Measurements from ENCODE around the gene ITPR1. TPM values are rescaled to one million over a fixed set of nuclear protein-coding genes. Genes with fewer than 3 reads are reported as not detected.

ITPR1 gene
- total and polyA plus RNA-seq, 8 donors = 34.8 to 57.3 (median 42.0) TPM

DNA sequence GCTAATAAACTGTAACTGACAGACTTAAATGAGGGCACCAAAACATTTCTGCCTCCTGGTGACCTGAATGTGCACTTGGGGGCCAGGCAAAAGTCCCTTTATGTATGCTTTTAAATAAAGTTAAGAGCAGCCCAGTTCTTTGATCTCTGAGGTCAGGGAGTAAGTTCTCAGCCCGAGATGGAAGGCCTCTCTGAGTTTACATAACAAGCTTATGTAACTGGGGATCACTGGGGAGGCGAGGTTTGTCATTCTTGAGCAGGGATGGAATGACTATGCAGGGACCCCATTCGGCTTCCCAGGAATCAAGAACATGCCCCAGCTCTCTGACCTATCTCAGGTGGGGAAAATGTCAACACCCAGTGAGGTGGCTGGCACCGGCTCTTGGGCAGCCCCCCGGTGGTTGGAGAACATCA, 287.4 kb downstream of the ITPR1 start:
- H3K4me3 ChIP-seq = no peak overlapping the region
- no peak for ATAC-seq
- no peak for DNase-seq
- intact Hi-C loops (cut with DNase I) = no loop called here
- no peaks in the 10 kb centered on the region for H3K4me1 ChIP-seq
- no peak overlapping the region for H3K27ac ChIP-seq
- H3K27me3 ChIP-seq = no peaks in the 10 kb centered on the region
- TF ChIP-seq, protein P1, sequence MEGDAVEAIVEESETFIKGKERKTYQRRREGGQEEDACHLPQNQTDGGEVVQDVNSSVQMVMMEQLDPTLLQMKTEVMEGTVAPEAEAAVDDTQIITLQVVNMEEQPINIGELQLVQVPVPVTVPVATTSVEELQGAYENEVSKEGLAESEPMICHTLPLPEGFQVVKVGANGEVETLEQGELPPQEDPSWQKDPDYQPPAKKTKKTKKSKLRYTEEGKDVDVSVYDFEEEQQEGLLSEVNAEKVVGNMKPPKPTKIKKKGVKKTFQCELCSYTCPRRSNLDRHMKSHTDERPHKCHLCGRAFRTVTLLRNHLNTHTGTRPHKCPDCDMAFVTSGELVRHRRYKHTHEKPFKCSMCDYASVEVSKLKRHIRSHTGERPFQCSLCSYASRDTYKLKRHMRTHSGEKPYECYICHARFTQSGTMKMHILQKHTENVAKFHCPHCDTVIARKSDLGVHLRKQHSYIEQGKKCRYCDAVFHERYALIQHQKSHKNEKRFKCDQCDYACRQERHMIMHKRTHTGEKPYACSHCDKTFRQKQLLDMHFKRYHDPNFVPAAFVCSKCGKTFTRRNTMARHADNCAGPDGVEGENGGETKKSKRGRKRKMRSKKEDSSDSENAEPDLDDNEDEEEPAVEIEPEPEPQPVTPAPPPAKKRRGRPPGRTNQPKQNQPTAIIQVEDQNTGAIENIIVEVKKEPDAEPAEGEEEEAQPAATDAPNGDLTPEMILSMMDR (IDR thresholded peaks at IDR 0.05) = no peak
- peaks cover 0 to 18% of the 10 kb centered on the region in 2 donors for H3K36me3 ChIP-seq
- H3K9me3 ChIP-seq = no peaks in the 10 kb centered on the region

DNA sequence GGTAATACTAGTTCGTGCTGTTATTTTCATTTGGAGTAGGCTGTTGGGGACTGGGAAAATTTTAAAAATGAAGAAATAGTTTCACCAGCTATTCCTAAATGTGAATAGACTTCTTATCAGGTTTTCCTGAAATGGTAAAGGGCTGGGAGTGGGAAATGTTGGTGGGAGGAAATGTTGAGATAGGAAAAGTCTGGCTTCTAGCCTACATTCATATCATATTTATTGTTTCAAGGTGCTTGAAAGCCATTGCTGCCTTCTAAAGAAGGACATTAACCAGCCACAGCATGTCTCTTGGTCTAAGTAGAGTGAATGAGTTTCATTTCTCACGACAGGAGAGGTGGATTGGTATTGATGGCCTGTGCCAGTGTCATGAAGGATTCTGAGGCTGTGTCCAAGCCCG, 288.9 kb downstream of the ITPR1 start:
- TF ChIP-seq, protein P1 (IDR thresholded peaks at IDR 0.05) = no peak
- ATAC-seq (no peak), DNase-seq (no peak)
- Histone ChIP-seq H3K9me3 (no peaks in the 10 kb centered on the region), H3K27ac (no peak overlapping the region), H3K27me3 (no peaks in the 10 kb centered on the region), H3K4me1 (no peaks in the 10 kb centered on the region), H3K4me3 (no peak overlapping the region), H3K36me3 (peaks cover 0 to 18% of the 10 kb centered on the region in 2 donors)
- intact Hi-C loops (cut with DNase I) = no loop called here

DNA sequence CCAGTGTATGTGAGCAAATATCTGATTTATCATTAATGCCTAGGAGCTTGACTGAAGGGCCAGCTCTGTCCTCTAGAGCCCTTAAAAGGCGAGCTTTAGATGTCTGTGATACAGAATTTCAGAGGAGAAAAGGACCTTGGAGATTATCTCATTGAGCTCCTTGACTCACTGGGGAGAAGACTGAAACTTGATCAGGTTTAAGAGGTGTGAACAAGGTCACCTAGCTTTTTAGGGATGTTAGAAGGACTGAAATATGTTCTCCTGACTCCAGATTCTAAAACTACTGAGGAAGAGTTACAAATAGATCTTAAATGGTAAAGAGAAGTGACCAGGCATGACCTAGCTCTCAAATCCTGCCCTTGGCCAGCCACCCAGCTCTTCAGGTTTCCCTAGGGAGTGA, 292.4 kb downstream of the ITPR1 start:
- Histone ChIP-seq H3K4me1 (no peaks in the 10 kb centered on the region), H3K4me3 (no peak overlapping the region), H3K9me3 (no peaks in the 10 kb centered on the region), H3K36me3 (peaks cover 0 to 44% of the 10 kb centered on the region in 2 donors), H3K27me3 (no peaks in the 10 kb centered on the region), H3K27ac (no peak overlapping the region)
- DNase-seq = no peak
- TF ChIP-seq, protein P1 (IDR thresholded peaks at IDR 0.05) = no peak
- intact Hi-C loops (cut with DNase I) = no loop called here
- no peak for ATAC-seq

DNA sequence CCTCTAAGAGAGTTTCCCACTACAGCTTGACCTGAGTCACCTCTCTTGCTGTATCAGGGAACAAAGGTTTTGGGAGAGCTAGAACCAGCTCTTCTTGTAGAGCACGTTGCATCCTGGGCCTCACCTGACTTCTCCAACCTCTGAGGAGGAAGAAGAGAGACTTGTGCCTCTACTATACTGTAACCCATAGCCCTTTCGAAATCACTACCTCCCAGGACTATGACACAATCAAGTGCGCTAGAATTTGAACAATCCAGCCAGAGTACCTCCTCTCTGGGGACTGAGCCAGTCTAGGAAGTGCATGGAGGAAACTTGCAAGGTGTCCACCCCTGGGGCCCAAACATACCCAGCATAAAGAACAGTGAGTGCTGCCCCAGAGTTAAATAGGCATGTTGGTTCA, 293.3 kb downstream of the ITPR1 start:
- peak; percentile 65 for ATAC-seq
- Histone ChIP-seq H3K27ac (no peak overlapping the region), H3K4me3 (no peak overlapping the region), H3K36me3 (peaks cover 0 to 52% of the 10 kb centered on the region in 2 donors), H3K27me3 (no peaks in the 10 kb centered on the region), H3K4me1 (no peaks in the 10 kb centered on the region), H3K9me3 (no peaks in the 10 kb centered on the region)
- TF ChIP-seq, protein P1 (IDR thresholded peaks at IDR 0.05) = no peak
- intact Hi-C loops (cut with DNase I) = no loop called here
- no peak for DNase-seq

DNA sequence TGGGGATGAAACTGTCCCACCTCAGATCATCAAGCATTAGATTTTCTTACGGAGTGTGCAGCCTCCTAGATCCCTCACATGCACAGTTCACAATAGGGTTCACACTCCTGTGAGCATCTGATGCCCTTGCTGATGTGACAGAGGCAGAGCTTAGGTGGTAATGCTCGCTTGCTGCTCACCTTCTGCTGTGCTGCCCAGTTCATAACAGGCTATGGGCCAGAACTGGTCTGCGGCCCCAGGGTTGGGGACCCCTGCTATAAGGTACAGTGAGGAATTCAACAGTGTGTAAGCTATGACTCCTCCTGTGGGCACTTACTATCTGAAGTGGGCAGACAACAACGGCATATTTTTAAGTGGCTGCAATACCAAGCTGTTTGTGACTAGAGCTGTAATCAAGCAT, 298.2 kb downstream of the ITPR1 start:
- ATAC-seq (no peak), DNase-seq (no peak)
- Histone ChIP-seq H3K36me3 (peaks cover 0 to 42% of the 10 kb centered on the region in 2 donors), H3K27ac (no peak overlapping the region), H3K27me3 (no peaks in the 10 kb centered on the region), H3K9me3 (no peaks in the 10 kb centered on the region), H3K4me3 (no peak overlapping the region), H3K4me1 (no peaks in the 10 kb centered on the region)
- intact Hi-C loops (cut with DNase I) = no loop called here
- TF ChIP-seq, protein P1 (IDR thresholded peaks at IDR 0.05) = no peak

All from left lung (tissue), 10 donors.